GM12864 (cell line): ENCODE results near the gene CDH13.

Source experiments
- DNase-seq: peaks from one replicate; pipeline ENCODE4 v3.0.0-alpha.2; 2011; ENCODE audit warnings: low read depth
- H3K4me3 ChIP-seq: 2 replicates; pipeline ENCODE4 v1.5.1; 2011; ENCODE audit warnings: mild to moderate bottlenecking, low read depth, low read length, control low read depth
- CTCF ChIP-seq: IDR thresholded peaks from 2 replicates; pipeline ENCODE4 v1.5.1; 2011; ENCODE audit warnings: low read depth, mild to moderate bottlenecking, moderate library complexity, low read length, control low read depth, inconsistent platforms; ENCODE audit errors: missing control alignments

CDH13 gene

GRCh38 chr16:82649766-82650165 lies 23.0 kb downstream of the CDH13 start:
- no peak for TF ChIP-seq CTCF
- no peak for DNase-seq
- H3K4me3 ChIP-seq = no peak overlapping the region

DNA sequence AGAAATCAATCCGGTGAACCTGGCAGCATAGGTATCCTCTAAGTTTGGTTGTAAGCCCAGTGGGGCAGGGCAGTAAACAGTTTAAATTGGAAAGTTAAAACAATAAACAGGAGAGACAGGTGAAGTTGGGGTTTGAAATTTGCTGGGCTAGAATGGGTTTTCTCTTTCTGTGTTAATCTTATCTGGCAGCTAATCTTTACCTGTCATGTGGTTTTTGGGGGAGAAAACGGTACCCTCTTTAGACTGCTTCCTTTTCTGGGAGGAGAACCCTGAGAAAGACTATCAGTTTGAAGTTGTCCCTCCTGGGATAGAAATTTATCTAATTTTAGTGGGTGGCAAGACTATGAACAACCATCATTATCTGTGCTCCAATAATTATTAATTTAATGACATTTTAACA lies 24.0 kb downstream of the CDH13 start:
- DNase-seq = no peak
- no peak overlapping the region for H3K4me3 ChIP-seq
- TF ChIP-seq CTCF = no peak

GRCh38 chr16:82651921-82652601 lies 25.3 kb downstream of the CDH13 start:
- TF ChIP-seq CTCF = no peak
- DNase-seq = no peak
- H3K4me3 ChIP-seq = no peak overlapping the region; the same call in 1 of the 2 replicates

DNA sequence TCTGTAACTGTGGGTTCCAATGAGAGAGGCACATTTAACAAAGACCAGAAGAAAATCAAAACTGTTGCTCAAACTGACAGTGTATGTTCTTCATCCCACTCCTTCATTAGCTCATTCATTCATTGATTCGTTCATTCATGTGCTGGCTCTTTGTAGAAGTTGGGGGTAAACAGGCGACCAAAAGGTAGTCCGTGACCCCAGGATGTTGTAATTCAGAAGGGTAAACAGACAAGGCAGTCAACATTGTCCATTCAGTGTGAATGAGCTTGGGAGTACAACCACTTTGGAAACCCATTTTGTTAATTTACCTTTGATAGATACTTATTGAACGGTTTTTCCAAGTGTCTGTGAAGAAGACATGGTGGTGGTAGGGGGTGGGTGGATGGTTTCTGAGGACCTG lies 26.1 kb downstream of the CDH13 start:
- no peak for TF ChIP-seq CTCF
- no peak for DNase-seq
- no peak overlapping the region for H3K4me3 ChIP-seq

DNA sequence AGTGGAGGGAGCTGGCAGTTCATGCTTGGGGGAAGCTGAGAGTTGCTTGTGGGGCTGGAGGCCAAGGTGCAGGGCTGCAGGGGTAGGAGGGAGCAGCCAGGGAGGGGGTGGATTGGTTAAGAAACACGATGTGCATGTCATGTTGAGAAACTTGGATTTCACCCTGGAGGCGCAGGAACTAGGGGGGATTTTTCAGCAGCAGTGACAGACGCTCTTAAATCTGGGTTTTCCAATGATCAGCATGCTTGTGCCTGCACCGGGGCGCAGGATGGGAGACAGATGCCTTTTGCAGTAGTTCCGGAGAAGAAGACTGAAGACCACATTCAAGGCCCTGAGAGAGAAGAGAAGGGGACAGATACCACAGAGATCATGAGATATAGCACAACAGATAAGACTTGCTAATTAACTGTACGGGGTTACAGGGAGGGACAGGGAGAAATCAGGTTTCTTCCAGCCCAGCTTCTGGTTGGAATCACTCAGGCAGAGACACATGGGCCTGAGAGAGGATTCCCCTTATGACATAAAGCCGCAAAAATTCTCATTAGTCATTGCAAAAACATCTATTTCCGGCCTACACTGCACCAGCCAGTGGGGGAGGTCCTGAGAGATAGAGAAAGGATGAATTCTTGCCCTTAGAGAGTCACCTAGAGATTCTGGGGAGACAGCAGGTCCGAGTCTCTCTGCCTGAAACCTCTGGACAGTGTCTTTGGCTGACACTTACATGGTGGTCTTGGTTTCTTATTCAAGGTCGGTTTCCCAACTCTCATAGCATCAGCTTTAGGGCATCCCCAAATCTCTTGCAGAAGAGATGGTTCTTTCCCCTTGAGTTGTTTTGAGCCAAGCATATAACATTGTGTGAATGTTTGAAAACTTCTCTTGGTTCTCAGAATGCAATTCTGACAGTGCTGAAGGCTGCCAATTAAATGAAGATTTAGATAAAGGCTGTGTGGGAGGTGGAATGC lies 27.1 kb downstream of the CDH13 start:
- peak; percentile 65 for DNase-seq
- TF ChIP-seq CTCF = no peak
- no peak overlapping the region; the same call in 1 of the 2 replicates for H3K4me3 ChIP-seq

DNA sequence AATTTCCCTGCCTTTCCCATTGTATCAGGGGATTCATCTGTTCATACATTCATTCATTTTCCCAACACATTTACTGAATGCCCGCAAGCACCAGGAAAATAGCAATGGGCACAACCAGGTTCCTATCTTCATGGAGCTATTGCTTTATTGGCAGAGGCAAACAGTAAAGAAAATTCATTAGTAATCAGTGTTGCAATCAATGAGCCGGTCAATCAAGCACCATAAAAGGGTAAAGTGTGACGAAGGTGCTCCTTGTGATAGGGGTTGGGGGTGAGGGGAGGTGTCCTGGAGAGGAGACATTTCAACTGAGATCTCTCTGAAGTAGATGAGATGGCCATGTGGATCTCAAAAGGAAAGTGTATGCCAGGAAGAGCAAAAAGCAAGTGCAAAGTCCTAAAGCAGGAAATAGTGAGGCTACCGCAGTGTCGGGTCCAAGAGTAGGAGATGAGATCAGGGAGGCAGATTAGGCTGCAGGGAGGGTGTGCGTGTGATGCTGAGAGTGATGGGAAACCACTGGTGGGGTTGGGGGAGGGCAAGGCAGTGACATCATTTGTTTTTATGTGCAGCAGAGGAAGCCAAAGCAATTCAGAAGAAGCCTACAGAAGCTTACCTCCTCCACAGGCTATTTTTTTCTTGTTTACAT lies 28.4 kb downstream of the CDH13 start:
- no peak for TF ChIP-seq CTCF
- DNase-seq = no peak
- no peak overlapping the region for H3K4me3 ChIP-seq
